ENCODE data around the gene HPSE.

DNA sequence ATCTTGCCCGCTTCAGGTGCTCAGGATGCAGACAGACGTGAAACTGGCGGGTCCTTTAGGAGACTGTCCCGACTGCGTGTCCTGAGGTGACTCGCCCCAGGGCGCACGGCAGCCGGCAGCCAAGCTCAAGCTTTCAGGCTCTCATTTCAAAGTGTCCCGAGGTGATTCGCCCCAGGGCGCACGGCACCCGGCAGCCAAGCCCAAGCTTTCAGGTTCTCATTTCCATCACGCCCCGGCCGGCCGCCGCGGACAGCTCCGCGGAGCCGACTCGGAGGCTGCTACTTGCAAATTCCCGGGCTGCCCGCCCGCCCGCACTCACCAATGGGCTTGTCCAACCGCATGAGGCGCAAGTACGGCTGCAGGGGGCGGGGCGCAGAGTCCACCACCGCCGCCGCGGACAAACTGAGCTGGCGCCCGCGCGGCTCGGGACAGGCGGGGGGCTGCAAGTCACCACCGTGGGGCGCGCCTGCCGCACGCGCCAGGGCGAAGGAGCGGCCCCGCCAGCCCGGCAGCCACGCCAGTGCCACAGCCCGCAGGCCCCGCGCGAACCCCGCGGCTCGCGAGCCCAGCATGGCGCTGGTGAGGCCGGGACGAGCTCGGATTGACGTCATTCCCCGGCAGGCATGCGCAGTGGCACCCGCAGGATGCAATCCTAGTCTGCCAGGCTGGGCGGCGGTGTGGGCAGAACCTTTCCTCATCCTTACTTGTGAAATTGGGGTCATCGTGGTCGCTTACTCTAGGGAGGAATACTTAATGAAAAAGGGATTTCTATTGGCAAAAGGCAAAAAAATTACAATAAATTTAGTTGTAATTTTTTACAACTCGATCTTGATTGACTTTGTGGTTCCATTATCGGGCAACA is 50.2 kb downstream of the HPSE start, which contains the start of gene COQ2:
- peak in 4 of 6 experiments; percentile 35 to 56 (median 41) for TF ChIP-seq CTCF (IDR thresholded peaks at IDR 0.05)
- peak in 2 of 4 donors; percentile 66 to 78 for TF ChIP-seq POLR2A (IDR thresholded peaks at IDR 0.05)
